Lung (tissue), 12 donors: Measurements from ENCODE around the gene GCC2. TPM values are rescaled to one million over a fixed set of nuclear protein-coding genes. Genes with fewer than 3 reads are reported as not detected.
"Not testable (repeated sequence)": the region's sequence is repeated elsewhere in the genome, so short reads cannot be mapped to it uniquely, and the experiment has no call there.

Experiments used
- ATAC-seq: fragments of 200-7000 bp; cut with Tn5 transposase; one replicate; pipeline ENCODE4 v1.9.1; 2020; ENCODE audit warnings: moderate number of reproducible peaks; ENCODE audit not compliant: insufficient read depth, low FRiP score
- DNase-seq, 3 donors: peaks; one replicate each; pipeline ENCODE4 v3.0.0-alpha.2; 2013 to 2017
- H3K27ac ChIP-seq, 2 donors: one replicate each; pipeline ENCODE4 v1.5.1; 2013; ENCODE audit warnings: mild to moderate bottlenecking in 2 of 2, moderate library complexity in 2 of 2, control low read depth in 1 of 2, inconsistent platforms in 1 of 2, low read depth in 1 of 2, low read length in 1 of 2
- H3K27me3 ChIP-seq, 3 donors: one replicate each; pipeline ENCODE4 v1.5.1; 2013; ENCODE audit warnings: low read length in 2 of 3; ENCODE audit not compliant: control insufficient read depth in 3 of 3, insufficient read depth in 3 of 3
- H3K36me3 ChIP-seq, 4 donors: one replicate each; pipeline ENCODE4 v1.5.1; 2013; ENCODE audit warnings: low read length in 4 of 4, mild to moderate bottlenecking in 1 of 4, moderate library complexity in 1 of 4; ENCODE audit not compliant: control insufficient read depth in 4 of 4, insufficient read depth in 4 of 4
- H3K4me1 ChIP-seq, 5 donors: one replicate each; pipeline ENCODE4 v1.5.1; 2013; ENCODE audit warnings: low read length in 5 of 5, mild to moderate bottlenecking in 2 of 5, moderate library complexity in 1 of 5; ENCODE audit not compliant: control insufficient read depth in 5 of 5, insufficient read depth in 5 of 5
- H3K4me3 ChIP-seq: one replicate; pipeline ENCODE4 v1.5.1; 2013; ENCODE audit warnings: mild to moderate bottlenecking, control low read depth, moderate library complexity
- H3K9ac ChIP-seq, 2 donors: one replicate each; pipeline ENCODE4 v1.5.1; 2013; ENCODE audit warnings: low read length in 2 of 2, control low read depth in 1 of 2; ENCODE audit not compliant: insufficient read depth in 1 of 2
- H3K9me3 ChIP-seq, 4 donors: one replicate each; pipeline ENCODE4 v1.5.1; 2013; ENCODE audit warnings: low read length in 3 of 4, mild to moderate bottlenecking in 1 of 4, moderate library complexity in 1 of 4; ENCODE audit not compliant: control insufficient read depth in 4 of 4, insufficient read depth in 3 of 4
- CTCF ChIP-seq: IDR thresholded peaks from 2 replicates; pipeline ENCODE4 v1.5.1; 2012; ENCODE audit warnings: mild to moderate bottlenecking; ENCODE audit errors: control extremely low read depth, extremely low read depth
- WGBS, 2 donors: extraction: QIAGEN DNeasy Blood & Tissue Kit; methylation state at CpG; one replicate each; pipeline ENCODE4 v1.1.7; 2013; 5-methylcytosine and 5-hydroxymethylcytosine counted together
- polyA plus RNA-seq, 2 donors: library from polyadenylated mRNA; stranded (reverse); fragments of 200-250 nt; gene quantifications; one replicate each; pipeline ENCODE4 v1.2.1, GENCODE V29; 2013
- total RNA-seq, 2 donors: library from RNA; depleted of rRNA in 1 of 2; stranded (reverse); fragments of >200 nt in 1 of 2; gene quantifications; one replicate each; pipeline ENCODE4 v1.2.1, GENCODE V29; 2014 to 2021
- donor health status: control.
- donor health status: control.
- donor health status: Bipolar disorder and iron deficiency.
- donor health status: healthy.
- donor health status: DM: yes; HTN: yes; CAD: no.

The GCC2 gene
- total and polyA plus RNA-seq, 4 donors = 10.4 to 111 (median 23.0) TPM

DNA sequence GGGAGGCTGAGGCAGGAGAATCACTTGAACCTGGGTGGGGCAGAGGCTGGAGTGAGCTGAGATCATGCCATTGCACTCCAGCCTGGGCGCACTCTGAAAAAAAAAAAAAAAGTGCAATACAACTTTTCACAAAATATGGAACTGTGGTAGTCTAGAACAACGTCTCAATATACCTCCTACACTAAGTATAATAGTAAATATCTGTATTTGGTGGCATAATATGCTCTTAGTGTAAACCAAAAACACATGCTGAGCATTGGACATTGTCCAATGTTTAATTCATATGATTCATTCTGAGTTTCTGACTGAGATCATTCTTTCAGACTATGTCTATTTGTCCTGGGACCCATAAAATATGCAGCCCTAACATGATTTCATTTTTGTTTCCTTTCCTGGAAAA, 65.5 kb downstream of the GCC2 start:
- 50 to 79% methylated on average over 2 of the region's 2 CpGs for WGBS, 2 donors
- not testable (repeated sequence) for ATAC-seq

DNA sequence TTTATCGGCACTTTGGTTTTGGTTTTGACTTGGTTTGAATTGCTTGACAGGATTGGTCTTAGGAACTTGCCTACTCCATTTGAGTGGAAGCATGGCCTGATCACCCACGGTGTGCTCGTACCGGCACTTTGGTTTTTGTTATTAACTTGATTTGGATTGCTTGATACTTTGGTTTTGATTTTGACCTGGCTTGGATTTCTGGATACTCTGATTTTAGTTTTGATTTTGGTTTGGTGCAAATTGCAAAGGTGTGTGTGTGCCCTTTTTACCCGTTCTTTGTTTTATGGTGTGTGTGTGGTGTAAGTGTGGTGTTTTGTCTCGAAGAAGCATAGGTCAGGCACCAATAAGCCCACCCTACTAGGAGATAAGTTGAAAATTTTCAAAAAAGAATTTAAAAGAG, 75.7 kb downstream of the GCC2 start:
- not testable (repeated sequence) for H3K9ac ChIP-seq, H3K27ac ChIP-seq, H3K4me3 ChIP-seq, H3K27me3 ChIP-seq, ATAC-seq, H3K4me1 ChIP-seq, H3K9me3 ChIP-seq, DNase-seq, H3K36me3 ChIP-seq
- WGBS, 2 donors = 95 to 100% methylated on average over 3 to 4 of the region's 6 CpGs

More for the DNA sequence above, 65.5 kb downstream of the GCC2 start:
- not testable (repeated sequence) for H3K9me3 ChIP-seq, H3K4me1 ChIP-seq, H3K27ac ChIP-seq, H3K27me3 ChIP-seq, H3K9ac ChIP-seq, DNase-seq, H3K4me3 ChIP-seq, H3K36me3 ChIP-seq

- H3K36me3 ChIP-seq, H3K4me1 ChIP-seq, H3K9me3 ChIP-seq, H3K9ac ChIP-seq, ATAC-seq, DNase-seq, H3K4me3 ChIP-seq, H3K27me3 ChIP-seq, H3K27ac ChIP-seq: not testable (repeated sequence)
These were observed 76.3 kb downstream of the GCC2 start for GRCh38 chr2:108525258-108525657.

DNA sequence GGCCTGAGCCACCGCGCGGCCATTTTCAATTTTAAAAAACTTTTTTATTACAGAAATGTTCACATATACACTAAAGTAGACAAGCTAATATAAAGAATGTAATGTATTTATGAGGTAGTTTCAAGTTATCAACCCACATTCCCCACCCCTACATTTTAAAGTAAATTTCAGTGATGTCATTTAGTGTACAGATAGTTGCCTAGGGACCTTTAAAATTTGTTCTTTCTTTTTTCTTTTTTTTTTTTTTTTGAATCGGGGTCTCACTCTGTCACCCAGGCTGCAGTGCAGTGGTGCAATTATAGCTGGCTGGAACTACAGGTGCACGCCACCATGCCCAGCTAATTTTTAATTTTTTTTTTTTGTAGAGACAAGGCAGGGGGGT, 82.7 kb downstream of the GCC2 start:
- WGBS, 2 donors = 91 to 97% methylated on average over 5 of the region's 5 CpGs
- no peak for TF ChIP-seq CTCF
- Histone ChIP-seq H3K9ac (no peak overlapping the region), H3K9me3 (no peaks in the 10 kb centered on the region), H3K27me3 (no peaks in the 10 kb centered on the region), H3K27ac (no peak overlapping the region), H3K4me3 (no peak overlapping the region), H3K4me1 (peaks cover 0 to 13% (median 9%) of the 10 kb centered on the region in 5 donors), H3K36me3 (no peaks in the 10 kb centered on the region)
- DNase-seq = no peak
- no peak for ATAC-seq

- TF ChIP-seq CTCF = no peak
- Histone ChIP-seq H3K36me3 (no peaks in the 10 kb centered on the region), H3K27ac (peak within 1 kb of the TSS; percentile 90 to 95), H3K9ac (peak within 1 kb of the TSS; percentile 72 to 96), H3K9me3 (no peaks in the 10 kb centered on the region), H3K4me3 (peak within 1 kb of the TSS; percentile 73), H3K27me3 (no peaks in the 10 kb centered on the region), H3K4me1 (peaks cover 0 to 24% (median 9%) of the 10 kb centered on the region in 5 donors)
- WGBS, 2 donors = 0 to 1% methylated on average over 51 to 85 of the region's 87 CpGs
- DNase-seq (peak; percentile 94 to 96 (median 95)), ATAC-seq (peak; percentile 96)
These were observed 85.0 kb downstream of the GCC2 start, which contains the start of gene LIMS1 for GRCh38 chr2:108533832-108534583. TSS of gene LIMS1 (plus strand) at chr2:108534470. CDS start at chr2:108534563, 93 bp downstream.
